Measurements from ENCODE around the gene FCHSD2. TPM values are rescaled to one million over a fixed set of nuclear protein-coding genes. Genes with fewer than 3 reads are reported as not detected.
"Not testable (repeated sequence)": the region's sequence is repeated elsewhere in the genome, so short reads cannot be mapped to it uniquely, and the experiment has no call there.

The FCHSD2 gene
- total RNA-seq, 1 experiment from 2014 or later, result 10.3 TPM

DNA sequence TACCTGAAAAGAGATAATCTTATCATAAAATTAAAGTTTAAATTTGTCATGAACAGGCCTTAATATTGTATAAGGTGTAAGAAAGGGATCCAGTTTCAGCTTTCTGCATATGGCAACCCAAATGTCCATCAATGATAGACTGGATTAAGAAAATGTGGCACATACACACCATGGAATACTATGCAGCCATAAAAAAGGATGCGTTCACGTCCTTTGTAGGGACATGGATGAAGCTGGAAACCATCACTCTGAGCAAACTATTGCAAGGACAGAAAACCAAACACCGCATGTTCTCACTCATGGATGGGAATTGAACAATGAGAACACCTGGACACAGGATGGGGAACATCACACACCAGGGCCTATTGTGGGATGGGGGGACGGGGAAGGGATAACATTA, 18.2 kb downstream of the FCHSD2 start:
- DNase-seq (ENCODE audit: low read depth), result not testable (repeated sequence)

DNA sequence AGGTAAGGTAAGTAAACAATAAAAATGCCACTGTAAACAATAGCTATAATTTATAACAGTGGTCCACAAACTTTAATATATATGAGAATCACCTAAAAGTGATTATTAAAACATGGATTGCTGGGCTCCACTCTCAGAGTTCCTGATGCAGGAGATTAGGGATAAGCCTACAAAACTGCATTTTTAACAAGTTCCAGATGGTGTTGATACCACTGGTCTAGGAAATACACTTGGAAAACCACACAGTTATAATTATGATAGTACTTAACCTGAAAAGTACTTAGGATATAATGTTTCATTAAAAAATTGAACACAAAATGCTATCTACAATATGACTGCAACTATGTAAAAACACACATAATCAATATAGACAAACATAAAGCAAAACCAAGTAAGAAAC, 20.4 kb downstream of the FCHSD2 start:
- no peak for DNase-seq (ENCODE audit: low read depth)

DNA sequence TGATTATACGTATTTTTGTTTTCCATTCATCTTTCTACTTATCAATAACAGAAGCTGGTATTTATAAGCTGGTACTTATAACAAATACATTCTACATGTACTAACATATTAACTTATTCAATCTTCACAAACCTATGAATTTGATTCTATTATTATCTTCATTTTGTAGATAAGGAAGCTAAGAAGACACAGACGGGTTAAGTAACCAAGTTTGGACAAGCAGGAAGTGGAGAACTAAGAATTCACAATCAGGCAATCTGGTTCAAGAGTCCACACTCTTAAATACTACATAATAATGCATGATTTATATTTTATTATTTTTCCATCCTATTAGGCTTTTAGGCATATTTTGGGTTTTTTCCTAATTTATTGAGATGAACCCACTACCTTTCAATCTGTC, 25.0 kb downstream of the FCHSD2 start:
- no peak for DNase-seq (ENCODE audit: low read depth)

DNA sequence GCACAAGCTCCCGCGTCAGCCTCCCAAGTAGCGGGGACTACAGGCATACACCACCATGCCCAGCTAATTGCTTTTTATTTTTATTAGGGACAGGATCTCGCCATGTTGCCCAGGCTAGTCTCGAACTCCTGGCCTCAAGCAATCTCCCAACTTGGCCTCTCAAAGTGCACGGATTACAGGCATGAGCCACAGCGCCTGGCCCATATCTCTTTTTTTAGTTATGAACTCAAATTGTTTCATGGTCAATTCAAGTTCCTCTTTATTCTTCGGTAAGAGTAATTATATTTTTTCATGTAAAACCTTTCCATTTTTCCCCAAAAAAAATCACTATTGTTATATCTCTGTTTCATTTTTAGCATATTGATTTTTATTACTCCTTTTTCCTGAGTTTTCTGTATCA, 25.5 kb downstream of the FCHSD2 start:
- DNase-seq (ENCODE audit: low read depth), result no peak

DNA sequence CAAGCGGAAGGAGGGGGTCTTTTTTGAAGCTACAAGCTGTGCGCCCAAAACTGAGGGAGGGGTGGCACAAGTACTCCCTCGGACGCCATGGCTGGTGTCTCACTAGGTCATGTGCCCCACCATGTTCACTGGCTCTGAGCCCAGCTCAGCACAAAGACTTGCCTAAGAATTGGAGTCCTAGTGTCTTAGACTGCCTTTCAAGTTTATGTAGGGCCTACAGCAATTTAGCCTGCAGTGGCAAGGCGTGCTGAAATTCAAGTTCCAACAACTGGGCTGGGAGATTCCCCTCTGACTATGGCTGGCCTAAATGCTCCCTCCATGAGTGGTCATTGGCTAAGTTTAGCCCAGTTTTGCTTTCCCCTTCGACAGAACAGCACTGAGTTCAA, 27.3 kb downstream of the FCHSD2 start:
- no peak for DNase-seq (ENCODE audit: low read depth)

DNA sequence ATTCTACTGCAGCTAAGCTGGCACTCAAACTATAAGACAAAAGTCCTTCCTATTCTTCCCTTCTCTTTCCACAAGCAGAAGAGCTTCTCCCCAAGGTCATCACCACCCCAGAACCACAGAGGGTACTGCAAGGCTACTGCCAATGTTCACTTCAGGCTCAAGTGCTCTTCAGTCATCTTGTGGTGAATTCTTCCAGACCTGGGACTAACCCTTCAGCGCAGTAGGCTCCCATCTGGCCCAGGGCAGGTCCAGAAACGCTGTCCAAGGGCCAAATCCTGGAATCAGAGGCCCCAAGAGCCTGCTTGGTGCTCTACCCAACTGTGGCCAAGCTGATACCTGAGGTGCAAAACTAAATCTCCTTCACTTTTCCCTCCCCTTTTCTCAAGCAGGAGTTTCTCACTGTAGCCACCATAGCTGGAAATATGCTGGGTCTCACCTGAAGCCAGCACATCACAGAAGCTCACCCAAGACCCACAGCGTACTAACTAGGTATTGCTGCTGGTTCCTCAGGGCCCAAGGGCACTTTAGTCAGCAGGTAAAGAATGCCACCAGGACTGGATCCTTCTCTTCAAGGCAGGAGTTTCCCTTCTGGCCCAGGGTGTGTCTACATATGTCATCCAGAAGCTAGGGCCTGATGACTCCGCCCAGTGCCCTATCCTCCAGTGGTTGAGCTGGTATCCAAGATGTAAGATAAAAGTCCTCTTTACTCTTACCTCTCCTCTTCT, 27.8 kb downstream of the FCHSD2 start:
- DNase-seq (ENCODE audit: low read depth), result no peak

DNA sequence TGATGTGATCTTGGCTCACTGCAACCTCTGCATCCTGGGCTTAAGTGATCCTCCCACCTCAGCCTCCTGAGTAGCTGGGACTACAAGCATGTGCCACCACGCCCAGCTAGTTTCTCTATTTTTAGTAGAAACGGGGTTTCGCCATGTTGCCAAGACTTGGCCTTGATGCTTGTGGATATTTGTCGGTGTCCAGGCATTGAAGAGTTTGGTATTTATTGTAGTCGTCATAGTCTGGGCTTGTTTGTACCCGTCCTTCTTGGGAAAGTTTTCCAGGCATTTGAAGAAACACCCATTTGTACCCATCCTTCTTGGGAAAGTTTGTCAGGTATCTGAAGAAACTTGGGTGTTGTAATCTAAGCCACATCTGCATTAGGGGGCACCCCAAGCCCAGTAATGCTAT, 28.7 kb downstream of the FCHSD2 start:
- DNase-seq (ENCODE audit: low read depth), result no peak

DNA sequence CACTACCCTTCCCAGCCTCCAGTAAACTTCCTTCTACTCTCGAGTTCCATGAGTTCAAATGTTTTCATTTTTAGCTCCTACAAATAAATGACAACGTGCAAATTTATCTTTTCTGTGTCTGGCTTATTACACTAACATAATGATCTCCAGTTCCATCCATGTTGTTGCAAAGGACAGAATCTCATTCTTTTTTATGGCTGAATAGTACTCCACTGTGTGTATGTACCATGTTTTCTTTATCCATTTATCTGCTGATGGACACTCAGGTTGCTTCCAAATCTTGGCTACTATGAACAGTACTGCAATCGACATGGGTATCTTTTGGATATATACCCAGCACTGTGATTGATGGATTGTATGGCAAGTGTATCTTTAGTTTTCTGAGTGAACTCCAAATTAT, 34.5 kb downstream of the FCHSD2 start:
- DNase-seq (ENCODE audit: low read depth), result no peak

DNA sequence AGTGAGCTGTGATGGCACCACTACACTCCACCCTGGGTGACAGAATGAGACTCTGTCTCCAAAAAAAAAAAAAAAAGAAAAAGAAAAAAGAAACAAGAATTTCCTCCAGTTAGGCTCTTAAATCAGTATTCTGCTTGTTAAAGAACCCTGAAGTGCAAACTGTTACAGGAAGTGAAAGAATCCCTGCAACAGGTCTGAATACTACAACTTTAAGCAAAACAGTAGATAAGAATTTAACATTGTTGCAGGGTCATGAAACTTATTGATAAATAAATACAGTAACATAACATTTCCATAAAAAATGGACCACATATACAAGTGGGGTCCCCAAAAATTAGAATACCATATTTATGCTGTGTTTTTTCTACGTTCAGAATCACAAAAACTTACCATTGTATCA, 35.8 kb downstream of the FCHSD2 start:
- no peak for DNase-seq (ENCODE audit: low read depth)

DNA sequence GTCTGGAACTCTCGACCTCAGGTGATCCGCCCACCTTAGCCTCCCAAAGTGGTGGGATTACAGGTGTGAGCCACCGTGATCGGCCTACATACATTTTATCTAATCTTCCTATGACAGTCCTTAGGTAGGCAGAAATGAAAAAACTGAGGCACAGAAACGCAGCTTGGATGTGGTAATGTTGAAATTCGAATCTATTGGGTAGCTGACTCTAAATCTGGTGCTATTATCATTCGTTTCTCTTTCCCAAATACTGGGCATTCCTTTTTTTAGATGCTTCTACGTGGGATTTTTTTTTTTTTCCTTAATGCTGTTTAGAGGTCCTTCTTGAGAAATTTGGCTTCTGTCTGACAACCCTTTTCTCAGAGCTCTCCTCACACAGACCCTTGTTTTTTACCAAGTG, 41.5 kb downstream of the FCHSD2 start:
- DNase-seq (ENCODE audit: low read depth), result no peak

DNA sequence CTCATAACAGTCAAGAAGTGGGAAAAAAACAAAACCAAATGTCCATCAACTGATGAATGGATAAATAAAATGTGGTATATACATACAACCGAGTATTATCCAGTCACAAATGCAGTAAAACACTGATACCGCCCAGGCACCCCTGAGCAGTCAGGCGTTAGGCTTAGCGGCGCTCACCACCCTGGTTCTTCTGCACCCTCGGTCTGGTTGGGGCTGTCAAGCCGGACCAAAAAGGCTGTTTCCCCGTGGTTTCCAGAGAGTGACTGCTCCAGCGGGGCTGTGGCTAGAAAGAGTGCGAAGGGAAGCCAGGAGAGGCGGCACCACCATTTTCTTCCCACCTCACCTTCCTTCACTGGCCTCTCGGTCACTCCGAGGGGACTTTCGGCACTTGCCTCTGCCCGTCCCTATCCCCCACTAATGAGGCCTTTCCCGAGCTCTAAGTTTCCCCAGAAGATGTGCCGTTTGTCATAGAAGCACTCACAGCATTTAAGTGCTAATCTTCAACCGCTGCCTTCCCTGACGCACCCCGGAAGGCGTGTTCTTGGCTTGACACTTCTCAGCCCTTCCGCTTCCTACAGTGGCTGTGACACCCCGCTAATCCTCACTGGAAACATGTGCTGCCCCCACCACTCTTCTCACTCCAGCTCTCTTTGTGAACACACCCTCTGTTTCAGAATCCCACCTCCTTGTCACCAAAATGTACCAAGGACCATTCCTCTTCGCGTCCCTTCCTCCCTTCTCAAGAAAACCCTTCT, 42.4 kb downstream of the FCHSD2 start:
- DNase-seq (ENCODE audit: low read depth), result no peak

DNA sequence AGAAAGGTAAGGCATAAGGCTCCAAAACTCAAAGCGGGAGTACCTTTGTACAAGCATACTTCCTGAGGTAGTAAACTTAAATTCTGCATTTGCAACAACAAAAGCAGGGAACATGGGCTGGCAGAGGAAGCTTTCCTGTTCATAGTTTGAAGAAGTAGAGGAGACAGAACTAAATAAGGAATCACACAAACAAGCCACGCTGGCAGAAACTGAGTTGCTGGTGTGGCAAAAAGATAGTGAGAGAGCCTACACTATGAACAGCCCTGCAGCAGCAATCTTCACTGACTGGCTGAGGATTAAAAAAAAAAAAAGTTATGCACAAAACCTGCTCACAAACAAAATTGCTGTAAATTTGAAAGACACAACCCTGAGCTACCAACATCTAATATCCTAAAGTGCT, 46.5 kb downstream of the FCHSD2 start:
- DNase-seq (ENCODE audit: low read depth), result no peak

DNA sequence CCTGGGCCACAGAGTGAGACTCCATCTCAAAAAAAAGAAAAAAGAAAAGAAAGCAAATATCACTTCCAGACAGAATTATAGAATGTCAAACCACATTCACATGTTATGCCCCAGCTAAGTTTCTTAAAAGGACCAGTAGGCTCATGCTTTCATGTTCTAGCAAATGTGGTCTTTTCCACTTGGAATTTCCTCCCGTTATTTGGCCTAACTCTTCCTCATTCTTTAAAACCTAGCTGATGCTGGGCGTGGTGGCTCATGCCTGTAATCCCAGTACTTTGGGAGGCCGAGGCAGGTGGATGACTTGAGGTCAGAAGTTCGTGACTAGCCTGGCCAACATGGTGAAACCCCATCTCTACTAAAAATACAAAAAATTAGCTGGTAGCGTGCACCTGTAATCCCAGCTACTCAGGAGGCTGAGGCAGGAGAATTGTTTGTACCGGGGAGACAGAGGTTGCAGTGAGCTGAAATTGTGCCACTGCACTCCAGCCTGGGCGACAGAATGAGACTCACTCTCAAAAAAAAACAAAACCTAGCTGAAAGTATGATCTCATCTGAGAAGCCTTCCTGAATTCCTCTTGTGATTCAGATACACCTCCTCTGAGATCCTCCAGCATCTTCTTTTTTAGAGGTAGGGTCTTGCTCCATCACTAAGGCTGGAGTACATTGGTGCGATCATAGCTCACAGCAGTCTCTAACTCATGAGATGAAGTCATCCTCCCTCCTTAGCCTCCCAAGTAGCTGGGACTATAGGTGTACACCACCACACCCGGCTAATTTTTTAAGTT, 50.4 kb downstream of the FCHSD2 start:
- no peak for DNase-seq (ENCODE audit: low read depth)

DNA sequence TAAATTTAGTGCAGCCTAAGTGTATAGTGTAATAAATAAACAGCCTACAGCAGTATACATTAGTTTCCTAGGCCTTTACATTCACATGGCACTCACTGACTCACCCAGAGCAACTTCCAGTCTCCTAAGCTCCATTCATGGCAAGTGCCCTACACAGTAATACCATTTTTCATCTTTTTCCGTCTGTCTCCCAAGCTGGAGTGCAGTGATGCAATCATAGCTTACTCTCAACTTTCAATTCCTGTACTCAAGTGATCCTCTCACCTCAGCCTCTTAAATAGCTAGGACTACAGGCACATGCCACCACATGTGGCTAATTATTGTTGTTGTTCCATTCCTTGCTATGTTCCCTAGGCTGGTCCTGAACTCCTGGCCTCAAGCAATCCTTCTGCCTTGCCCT, 54.4 kb downstream of the FCHSD2 start:
- DNase-seq (ENCODE audit: low read depth), result peak; percentile 2

DNA sequence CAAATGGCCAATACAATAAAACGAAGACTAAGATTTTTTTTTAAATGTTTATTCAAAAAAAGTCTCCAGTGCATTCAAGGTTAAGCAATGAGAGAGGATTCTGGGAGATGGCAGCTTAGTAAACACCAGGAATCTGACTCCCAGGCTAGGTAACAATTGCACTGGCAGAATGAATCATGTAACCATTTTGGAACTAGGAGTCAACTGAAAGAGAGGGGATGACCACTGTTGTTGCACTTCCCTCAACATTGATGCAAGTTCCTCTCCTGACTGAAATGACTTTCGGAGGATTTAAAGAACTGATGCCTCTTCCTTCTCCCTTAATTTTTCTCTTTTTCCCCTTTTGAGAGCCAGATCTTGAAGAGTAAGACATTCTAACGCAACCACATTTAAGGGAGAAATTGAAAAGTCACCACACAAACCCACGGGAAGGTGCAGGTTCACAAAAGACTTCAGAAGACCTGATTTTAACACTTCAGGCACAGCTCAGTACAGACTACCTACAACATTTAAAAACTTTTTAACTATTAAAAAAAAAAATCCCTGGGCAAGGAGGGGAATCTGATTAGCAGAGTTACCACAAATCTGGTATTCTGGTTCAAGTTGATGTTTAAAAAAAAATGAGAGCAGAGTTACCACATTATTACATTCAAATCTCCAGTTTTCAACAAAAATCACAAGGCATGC, 56.8 kb downstream of the FCHSD2 start:
- DNase-seq (ENCODE audit: low read depth), result peak; percentile 31

DNA sequence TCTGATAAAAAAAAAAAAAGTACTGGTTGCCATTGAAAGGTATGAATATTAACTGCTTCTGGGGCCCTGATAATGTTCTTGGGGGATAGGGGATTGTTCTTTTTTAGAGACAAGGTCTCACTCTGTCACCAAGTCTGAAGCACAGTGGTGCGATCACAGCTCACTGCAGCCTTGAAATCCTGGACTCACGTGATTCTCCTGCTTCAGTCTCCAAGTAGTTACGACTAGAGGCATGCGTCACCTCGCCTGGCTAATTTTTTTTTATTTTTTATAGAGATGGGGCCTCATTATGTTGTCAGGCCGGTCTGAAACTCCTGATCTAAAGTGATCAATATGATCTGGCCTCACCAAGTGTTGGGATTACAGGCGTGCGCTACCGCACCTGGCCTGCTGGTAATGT, 63.5 kb downstream of the FCHSD2 start:
- DNase-seq (ENCODE audit: low read depth), result no peak

DNA sequence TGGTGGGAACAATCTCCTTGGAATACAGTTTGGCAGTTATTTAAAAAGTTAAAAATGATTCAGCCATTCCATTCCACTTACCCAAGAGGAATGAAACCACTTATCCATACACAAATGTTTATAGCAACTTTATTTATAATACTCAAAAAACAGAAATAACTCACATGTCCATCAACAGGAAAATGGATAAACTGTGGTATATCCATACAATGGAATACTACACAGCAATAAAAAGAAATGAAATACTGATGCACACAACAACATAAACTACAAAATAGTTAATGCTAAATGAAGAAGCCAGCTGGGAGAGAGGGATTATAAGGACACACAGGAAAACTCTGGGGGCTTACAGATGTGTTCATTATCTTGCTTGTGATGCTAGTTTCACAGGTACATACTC, 64.7 kb downstream of the FCHSD2 start:
- DNase-seq (ENCODE audit: low read depth), result peak; percentile 7

DNA sequence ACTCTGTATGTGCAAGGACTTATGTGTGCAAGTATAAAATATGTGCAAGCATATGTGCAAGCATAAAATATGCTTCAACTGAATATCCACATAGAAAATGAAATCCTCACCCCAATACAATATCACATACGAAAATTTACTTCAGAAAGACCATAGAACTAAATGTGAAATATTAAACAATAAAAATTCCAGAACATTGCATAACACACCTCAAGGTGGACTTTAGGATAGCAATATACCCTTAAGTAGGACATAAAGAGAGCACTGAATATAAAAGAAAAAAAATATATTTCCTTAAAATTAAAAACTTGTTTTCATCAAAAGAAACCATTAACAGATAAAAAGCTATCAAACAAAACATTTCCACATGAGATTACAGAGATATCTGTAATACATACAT, 67.8 kb downstream of the FCHSD2 start:
- no peak for DNase-seq (ENCODE audit: low read depth)

DNA sequence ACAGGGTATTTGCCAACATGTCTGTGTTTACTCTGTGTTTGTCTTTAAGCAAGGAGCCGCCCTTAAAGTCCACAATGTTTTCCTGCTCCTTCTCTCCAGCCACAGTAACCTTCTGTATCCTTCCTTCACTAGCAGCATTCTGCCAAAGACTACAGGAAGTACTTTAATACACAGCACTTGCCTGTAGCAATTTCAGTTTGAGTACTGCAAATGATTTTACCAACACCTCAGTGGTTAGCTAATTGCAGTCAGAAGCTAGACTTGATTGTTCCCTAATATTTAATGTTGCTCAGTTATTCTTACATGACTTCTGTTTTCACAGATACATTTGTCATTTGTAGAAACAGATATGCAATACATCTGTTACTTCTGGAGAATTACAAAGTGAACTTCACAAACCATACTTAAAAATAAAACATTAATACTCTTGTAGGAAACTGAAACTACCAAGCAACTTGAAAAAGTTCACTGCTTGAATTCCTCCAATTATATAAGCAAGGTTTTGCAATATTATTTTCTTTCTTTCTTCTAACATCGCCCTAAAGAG, 69.1 kb downstream of the FCHSD2 start:
- DNase-seq (ENCODE audit: low read depth), result no peak

DNA sequence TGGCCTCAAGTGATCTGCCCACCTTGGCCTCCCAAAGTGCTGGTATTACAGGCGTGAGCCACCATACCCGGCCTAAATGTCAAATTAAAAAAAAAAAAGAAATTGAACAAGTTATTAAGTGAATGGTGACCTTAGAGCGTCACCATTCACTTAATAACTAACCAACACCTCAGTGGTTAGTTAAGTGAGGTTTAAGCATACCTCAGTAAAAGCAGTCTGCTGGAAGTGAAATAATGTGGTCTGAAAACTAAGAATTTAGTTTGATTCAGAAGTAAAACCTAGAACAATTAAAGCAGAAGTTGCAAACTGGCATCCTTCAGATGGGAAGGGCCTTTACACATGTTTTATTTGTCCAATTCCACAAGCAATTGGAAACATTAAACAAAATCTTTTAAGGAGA, 71.5 kb downstream of the FCHSD2 start:
- DNase-seq (ENCODE audit: low read depth), result no peak

DNA sequence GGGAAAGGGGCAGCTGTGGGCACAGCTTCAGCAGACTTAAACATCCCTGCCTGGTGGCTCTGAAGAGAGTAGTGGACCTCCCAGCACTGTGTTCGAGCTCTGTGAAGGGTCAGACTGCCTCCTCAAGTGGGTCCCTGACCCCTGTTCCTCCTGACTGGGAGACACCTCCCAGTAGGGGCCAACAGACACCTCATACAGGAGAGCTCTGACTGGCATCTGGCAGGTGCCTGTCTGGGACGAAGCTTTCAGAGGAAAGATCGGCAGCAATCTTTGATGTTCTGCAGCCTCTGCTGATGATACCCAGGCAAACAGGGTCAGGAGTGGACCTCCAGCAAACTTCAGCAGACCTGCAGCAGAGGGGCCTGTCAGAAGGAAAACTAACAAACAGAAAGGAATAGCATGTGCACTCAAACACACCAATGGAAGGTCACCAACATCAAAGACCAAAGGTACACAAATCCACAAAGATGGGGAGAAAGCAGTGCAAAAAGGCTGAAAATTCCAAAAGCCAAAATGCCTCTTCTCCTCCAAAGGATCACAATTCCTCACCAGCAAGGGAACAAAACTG, 80.2 kb downstream of the FCHSD2 start:
- DNase-seq (ENCODE audit: low read depth), result not testable (repeated sequence)

DNA sequence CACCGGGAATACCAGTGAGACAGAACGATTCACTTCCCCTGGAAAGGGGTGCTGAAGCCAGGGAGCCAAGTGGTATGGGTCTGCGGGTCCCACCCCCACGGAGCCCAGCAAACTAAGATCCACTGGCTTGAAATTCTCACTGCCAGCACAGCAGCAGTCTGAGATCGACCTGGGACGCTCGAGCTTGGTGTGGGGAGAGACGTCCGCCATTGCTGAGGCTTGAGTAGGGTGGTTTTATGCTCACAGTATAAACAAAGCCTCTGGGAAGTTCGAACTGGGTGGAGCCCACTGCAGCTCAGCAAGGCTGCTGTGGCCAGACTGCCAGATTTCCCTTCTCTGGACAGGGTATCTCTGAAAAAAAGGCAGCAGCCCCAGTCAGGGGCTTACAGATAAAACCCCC, 80.7 kb downstream of the FCHSD2 start:
- not testable (repeated sequence) for DNase-seq (ENCODE audit: low read depth)
